T-helper 2 cell (primary cell): ENCODE measurements around the gene PNPLA2.

Source experiments
- DNase-seq, 5 experiments: peaks; one replicate each; pipeline versions ENCODE4 v3.0.0 to v3.0.0-alpha.2; 2012 to 2022

PNPLA2 gene

GRCh38 chr11:786235-787083 lies 32.3 kb upstream of the PNPLA2 start:
- no peak for DNase-seq

- DNase-seq: no peak
Observed at GRCh38 chr11:787084-787675, 31.5 kb upstream of the PNPLA2 start.

GRCh38 chr11:788009-788640 lies 30.6 kb upstream of the PNPLA2 start:
- DNase-seq: no peak

- DNase-seq: no peak
Observed at GRCh38 chr11:788953-789940, 29.5 kb upstream of the PNPLA2 start.

- DNase-seq: peak in 3 of 5 experiments; percentile 30 to 75 (median 32)
Observed at GRCh38 chr11:789943-790342, 28.8 kb upstream of the PNPLA2 start, which contains the start of gene CEND1. Gene CEND1, minus strand, starts transcription at chr11:790090. Its CDS starts 1,514 bp downstream, at chr11:788576.

GRCh38 chr11:790721-791564 lies 27.8 kb upstream of the PNPLA2 start:
- DNase-seq: no peak

- no peak for DNase-seq
Observed at GRCh38 chr11:791658-792534, 26.8 kb upstream of the PNPLA2 start.

- no peak for DNase-seq
Observed at GRCh38 chr11:792535-792821, 26.2 kb upstream of the PNPLA2 start.

GRCh38 chr11:792873-793272 lies 25.8 kb upstream of the PNPLA2 start:
- no peak for DNase-seq

GRCh38 chr11:793556-793955 lies 25.2 kb upstream of the PNPLA2 start:
- DNase-seq: no peak

- DNase-seq: no peak
Observed at GRCh38 chr11:794013-794765, 24.5 kb upstream of the PNPLA2 start.

- DNase-seq: peak in 1 of 5 experiments; percentile 40
Observed at GRCh38 chr11:794766-795633, 23.7 kb upstream of the PNPLA2 start.

GRCh38 chr11:795634-796564 lies 22.8 kb upstream of the PNPLA2 start:
- peak; percentile 49 to 92 (median 68) for DNase-seq

- DNase-seq: no peak
Observed at GRCh38 chr11:796565-797295, 22.0 kb upstream of the PNPLA2 start.

- peak; percentile 40 to 92 (median 74) for DNase-seq
Observed at GRCh38 chr11:797296-798092, 21.2 kb upstream of the PNPLA2 start.
